Fibroblast of lung (primary cell): ENCODE measurements around the gene TXLNA. TPM values are rescaled to one million over a fixed set of nuclear protein-coding genes. Genes with fewer than 3 reads are reported as not detected.

Experiments used
- DNase-seq, 2 donors: peaks; one replicate each; pipeline versions ENCODE4 v3.0.0 to v3.0.0-alpha.2; 2010; ENCODE audit warnings: low read depth in 2 of 2
- H2AFZ ChIP-seq: 2 replicates; pipeline ENCODE4 v1.5.1; 2012; ENCODE audit warnings: low read length, control low read depth, inconsistent platforms
- H3K27ac ChIP-seq: 2 replicates; pipeline ENCODE4 v1.5.1; 2011; ENCODE audit warnings: low read length, control low read depth; ENCODE audit not compliant: insufficient read depth
- H3K27me3 ChIP-seq: 2 replicates; pipeline ENCODE4 v1.5.1; 2011; ENCODE audit warnings: mild to moderate bottlenecking, low read length; ENCODE audit not compliant: control insufficient read depth, insufficient read depth
- H3K36me3 ChIP-seq: 2 replicates; pipeline ENCODE4 v1.5.1; 2011; ENCODE audit warnings: low read length; ENCODE audit not compliant: control insufficient read depth, insufficient read depth
- H3K4me1 ChIP-seq: 2 replicates; pipeline ENCODE4 v1.5.1; 2011; ENCODE audit warnings: low read length; ENCODE audit not compliant: control insufficient read depth, insufficient read depth; ENCODE audit errors: extremely low read depth
- H3K4me2 ChIP-seq: 2 replicates; pipeline ENCODE4 v1.5.1; 2011; ENCODE audit warnings: low read length, control low read depth; ENCODE audit not compliant: insufficient read depth; ENCODE audit errors: extremely low read depth
- H3K4me3 ChIP-seq, 4 experiments: fragments of 200-600 bp in 1 of 4; sonication (generic) in 1 of 4; replicated peaks in 1 of 4; 2 replicates each; pipeline ENCODE4 v1.5.1; 2011 to 2016; ENCODE audit warnings: low read length in 4 of 4, low read depth in 3 of 4, mild to moderate bottlenecking in 3 of 4, control low read depth in 2 of 4, inconsistent platforms in 1 of 4, mixed read lengths in 1 of 4; ENCODE audit not compliant: insufficient read depth in 1 of 4; ENCODE audit errors: control extremely low read depth in 1 of 4
- H3K79me2 ChIP-seq: 2 replicates; pipeline ENCODE4 v1.5.1; 2012; ENCODE audit warnings: mild to moderate bottlenecking, low read length, inconsistent platforms; ENCODE audit not compliant: control insufficient read depth, insufficient read depth
- H3K9ac ChIP-seq: 2 replicates; pipeline ENCODE4 v1.5.1; 2011; ENCODE audit warnings: mild to moderate bottlenecking, low read length, control low read depth; ENCODE audit not compliant: insufficient read depth
- H3K9me3 ChIP-seq: 2 replicates; pipeline ENCODE4 v1.5.1; 2012; ENCODE audit warnings: low read depth, low read length; ENCODE audit not compliant: control insufficient read depth, insufficient read depth
- H4K20me1 ChIP-seq: 2 replicates; pipeline ENCODE4 v1.5.1; 2011; ENCODE audit warnings: low read length; ENCODE audit not compliant: control insufficient read depth, insufficient read depth; ENCODE audit errors: extremely low read depth
- CTCF ChIP-seq, 2 donors: IDR thresholded peaks in 1 of 2; conservative IDR thresholded peaks in 1 of 2; 1 replicate in 1 of 2; 2 replicates in 1 of 2; pipeline ENCODE4 v1.5.1; 2011 to 2012; ENCODE audit warnings: low read length in 2 of 2, control low read depth in 1 of 2, inconsistent platforms in 1 of 2, low read depth in 1 of 2, mild to moderate bottlenecking in 1 of 2
- EZH2 ChIP-seq: IDR thresholded peaks from 2 replicates; pipeline ENCODE4 v1.5.1; 2012; ENCODE audit warnings: low read length, control low read depth, mild to moderate bottlenecking; ENCODE audit errors: missing control alignments
- polyA plus RNA-seq, 2 donors: library from polyadenylated mRNA; depleted of rRNA in 1 of 2; stranded (reverse) in 1 of 2; unstranded in 1 of 2; fragments of >200 nt; gene quantifications; 2 replicates each; pipeline ENCODE4 v1.2.1, GENCODE V29; 2011 to 2012; ENCODE audit warnings: missing spikeins in 1 of 2
- total RNA-seq: library from RNA; depleted of rRNA; stranded (reverse); fragments of >200 nt; gene quantifications from 2 replicates; pipeline ENCODE4 v1.2.1, GENCODE V29; 2014

Gene TXLNA
- total and polyA plus RNA-seq, 2 donors (not counting 1 experiment from before 2014, with no cell fraction given) = 56.5 to 118 TPM

GRCh38 chr1:32186077-32186476, 6.6 kb downstream of the TXLNA start:
- H4K20me1 ChIP-seq = peaks cover 3% of the 10 kb centered on the region

GRCh38 chr1:32186491-32186890, 7.0 kb downstream of the TXLNA start:
- Histone ChIP-seq H3K4me3 (no peak overlapping the region), H3K79me2 (peaks cover 58% of the 10 kb centered on the region)

More at GRCh38 chr1:32186077-32186476, 6.6 kb downstream of the TXLNA start:
- Histone ChIP-seq H3K9me3 (no peaks in the 10 kb centered on the region), H3K36me3 (peaks cover 45% of the 10 kb centered on the region), H3K4me1 (peaks cover 6% of the 10 kb centered on the region), H2AFZ (no peak overlapping the region), H3K27ac (no peak overlapping the region), H3K9ac (no peak overlapping the region), H3K4me3 (no peak overlapping the region), H3K79me2 (peaks cover 62% of the 10 kb centered on the region), H3K4me2 (no peak overlapping the region), H3K27me3 (no peaks in the 10 kb centered on the region)
- TF ChIP-seq CTCF (conservative IDR thresholded peaks at IDR 0.05 in 1 of 2, IDR thresholded peaks at IDR 0.05 in 1 of 2; ENCODE audit: low read depth in 1 of 2, low read length in 2 of 2) = no peak
- no peak for TF ChIP-seq EZH2
- no peak for DNase-seq

GRCh38 chr1:32187850-32188249, 8.4 kb downstream of the TXLNA start:
- Histone ChIP-seq H3K36me3 (peaks cover 52% of the 10 kb centered on the region), H2AFZ (no peak overlapping the region), H3K79me2 (peaks cover 45% of the 10 kb centered on the region), H3K27ac (no peak overlapping the region), H3K4me3 (no peak overlapping the region), H3K9me3 (no peaks in the 10 kb centered on the region), H3K4me2 (no peak overlapping the region), H3K9ac (no peak overlapping the region), H3K27me3 (no peaks in the 10 kb centered on the region), H4K20me1 (peaks cover 3% of the 10 kb centered on the region), H3K4me1 (no peaks in the 10 kb centered on the region)
- no peak for DNase-seq
- TF ChIP-seq EZH2 (no peak), CTCF (conservative IDR thresholded peaks at IDR 0.05 in 1 of 2, IDR thresholded peaks at IDR 0.05 in 1 of 2; ENCODE audit: low read depth in 1 of 2, low read length in 2 of 2) (no peak)

More at GRCh38 chr1:32186491-32186890, 7.0 kb downstream of the TXLNA start:
- H3K27ac ChIP-seq = no peak overlapping the region
- no peak overlapping the region for H3K4me2 ChIP-seq
- DNase-seq = no peak
- no peak overlapping the region for H2AFZ ChIP-seq
- no peak overlapping the region for H3K9ac ChIP-seq
- TF ChIP-seq CTCF (conservative IDR thresholded peaks at IDR 0.05 in 1 of 2, IDR thresholded peaks at IDR 0.05 in 1 of 2; ENCODE audit: low read depth in 1 of 2, low read length in 2 of 2) (no peak), EZH2 (no peak)
- H3K36me3 ChIP-seq = peaks cover 42% of the 10 kb centered on the region
- H3K4me1 ChIP-seq = peaks cover 1% of the 10 kb centered on the region
- no peaks in the 10 kb centered on the region for H3K9me3 ChIP-seq
- H4K20me1 ChIP-seq = peaks cover 3% of the 10 kb centered on the region
- no peaks in the 10 kb centered on the region for H3K27me3 ChIP-seq
